Measurements from ENCODE around the gene GNAL. TPM values are rescaled to one million over a fixed set of nuclear protein-coding genes. Genes with fewer than 3 reads are reported as not detected.

GNAL gene
- total RNA-seq, 1 experiment from 2014 or later = 24.0 TPM

DNA sequence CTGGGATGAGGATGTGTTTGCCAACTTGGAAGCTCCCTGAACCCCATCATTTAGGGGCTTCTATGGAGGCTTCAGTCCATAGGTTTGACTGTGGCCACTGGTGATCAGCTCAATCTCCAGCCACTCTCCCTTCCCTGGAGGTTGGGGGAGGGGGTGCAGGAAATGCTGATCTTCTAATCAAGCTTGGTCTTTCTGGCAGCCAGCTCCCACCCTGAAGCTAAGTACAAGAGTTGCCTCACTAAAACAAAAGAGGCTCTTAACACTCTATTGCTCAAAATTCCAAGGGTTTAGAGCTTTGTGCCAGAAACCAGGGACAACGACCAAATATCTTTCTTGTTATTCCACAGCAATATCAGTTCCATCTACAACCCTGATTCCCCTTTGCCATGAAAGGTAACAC, 238.4 kb downstream of the GNAL start:
- WGBS (ENCODE audit: extremely low coverage, insufficient read length, low lambda C conversion rate) = no CpG with 5 or more reads among the region's 1 CpG
- no peak overlapping the region for H2AFZ ChIP-seq (ENCODE audit: low read length)

More for the DNA sequence above, 238.4 kb downstream of the GNAL start:
- peaks cover 0 to 2% (median 0%) of the 10 kb centered on the region in 3 experiments; a peak in 2 of 7 replicates for H3K36me3 Mint-ChIP-seq (ENCODE audit: insufficient read depth in 1 of 3, low read depth in 3 of 3)
- peaks cover 0 to 5% of the 10 kb centered on the region in 2 experiments; a peak in 2 of 4 replicates for H3K4me1 Mint-ChIP-seq
- Histone ChIP-seq H3T11ph (ENCODE audit: low read length) (no peak overlapping the region), H3K23me2 (ENCODE audit: insufficient read length, low read depth, low read length, poor library complexity, severe bottlenecking) (no peaks in the 10 kb centered on the region), H3K4ac (ENCODE audit: low read depth, low read length) (no peak overlapping the region), H3K79me2 (ENCODE audit: insufficient read depth, low read length) (no peaks in the 10 kb centered on the region), H4K5ac (ENCODE audit: insufficient read length, low read depth, low read length) (no peak overlapping the region), H2BK20ac (ENCODE audit: low read depth, low read length, poor library complexity, severe bottlenecking) (no peak overlapping the region), H3K56ac (ENCODE audit: insufficient read length, low read depth, low read length) (no peak overlapping the region), H4K8ac (replicated peaks; ENCODE audit: insufficient read length, low read depth, low read length) (no peak overlapping the region), H3K23ac (ENCODE audit: insufficient read length, low read depth, low read length) (no peak overlapping the region), H3K4me2 (ENCODE audit: insufficient read depth, insufficient read length, low read length) (no peak overlapping the region), H2BK15ac (ENCODE audit: low read depth, low read length) (no peak overlapping the region), H3K9ac (ENCODE audit: extremely low read depth, insufficient read length, low read length) (no peak overlapping the region), H2BK12ac (ENCODE audit: insufficient read length, low read depth, low read length) (no peak overlapping the region), H2BK5ac (ENCODE audit: insufficient read length, low read length) (no peak overlapping the region), H2BK120ac (ENCODE audit: low read depth, low read length, poor library complexity, severe bottlenecking) (no peak overlapping the region), H3K4me1 (ENCODE audit: insufficient read depth, low read length) (peaks cover 2% of the 10 kb centered on the region; the same call in 1 of the 2 replicates), H3K18ac (ENCODE audit: insufficient read length, low read depth, low read length) (no peak overlapping the region), H2AK5ac (ENCODE audit: insufficient read length, low read length) (no peak overlapping the region), H3K27ac (ENCODE audit: insufficient read length, low read depth, low read length) (no peak overlapping the region), H3K9me3 (ENCODE audit: control insufficient read depth, low read depth, low read length) (no peaks in the 10 kb centered on the region), H3K27me3 (ENCODE audit: insufficient read depth, low read length) (no peaks in the 10 kb centered on the region), H3K14ac (ENCODE audit: insufficient read depth, low read length) (no peak overlapping the region), H4K91ac (ENCODE audit: insufficient read length, low read depth, low read length) (no peak overlapping the region), H3K79me1 (ENCODE audit: insufficient read depth, low read depth, low read length, poor library complexity, severe bottlenecking) (no peaks in the 10 kb centered on the region), H4K20me1 (ENCODE audit: control insufficient read depth, insufficient read depth, insufficient read length) (no peaks in the 10 kb centered on the region)
- DNase-seq = no peak
- peaks cover 0 to 3% of the 10 kb centered on the region in 2 experiments; a peak in 2 of 5 replicates for H3K9me3 Mint-ChIP-seq
- no peaks in the 10 kb centered on the region for H3K27me3 Mint-ChIP-seq (ENCODE audit: low read depth)
- H3K27ac Mint-ChIP-seq = no peak overlapping the region
- H3K4me3 Mint-ChIP-seq = no peak overlapping the region
- TF ChIP-seq, protein P1, sequence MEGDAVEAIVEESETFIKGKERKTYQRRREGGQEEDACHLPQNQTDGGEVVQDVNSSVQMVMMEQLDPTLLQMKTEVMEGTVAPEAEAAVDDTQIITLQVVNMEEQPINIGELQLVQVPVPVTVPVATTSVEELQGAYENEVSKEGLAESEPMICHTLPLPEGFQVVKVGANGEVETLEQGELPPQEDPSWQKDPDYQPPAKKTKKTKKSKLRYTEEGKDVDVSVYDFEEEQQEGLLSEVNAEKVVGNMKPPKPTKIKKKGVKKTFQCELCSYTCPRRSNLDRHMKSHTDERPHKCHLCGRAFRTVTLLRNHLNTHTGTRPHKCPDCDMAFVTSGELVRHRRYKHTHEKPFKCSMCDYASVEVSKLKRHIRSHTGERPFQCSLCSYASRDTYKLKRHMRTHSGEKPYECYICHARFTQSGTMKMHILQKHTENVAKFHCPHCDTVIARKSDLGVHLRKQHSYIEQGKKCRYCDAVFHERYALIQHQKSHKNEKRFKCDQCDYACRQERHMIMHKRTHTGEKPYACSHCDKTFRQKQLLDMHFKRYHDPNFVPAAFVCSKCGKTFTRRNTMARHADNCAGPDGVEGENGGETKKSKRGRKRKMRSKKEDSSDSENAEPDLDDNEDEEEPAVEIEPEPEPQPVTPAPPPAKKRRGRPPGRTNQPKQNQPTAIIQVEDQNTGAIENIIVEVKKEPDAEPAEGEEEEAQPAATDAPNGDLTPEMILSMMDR (conservative IDR thresholded peaks at IDR 0.05) = no peak
